NCI-H2081 (cell line): ENCODE results near the gene BCAP31.
"Not testable (repeated sequence)": the region's sequence is repeated elsewhere in the genome, so short reads cannot be mapped to it uniquely, and the experiment has no call there.

Experiments used
- DNase-seq, 2 experiments: peaks; one replicate each; lab custom pipeline; 2025; lab: John Stamatoyannopoulos, UW

Gene BCAP31

DNA sequence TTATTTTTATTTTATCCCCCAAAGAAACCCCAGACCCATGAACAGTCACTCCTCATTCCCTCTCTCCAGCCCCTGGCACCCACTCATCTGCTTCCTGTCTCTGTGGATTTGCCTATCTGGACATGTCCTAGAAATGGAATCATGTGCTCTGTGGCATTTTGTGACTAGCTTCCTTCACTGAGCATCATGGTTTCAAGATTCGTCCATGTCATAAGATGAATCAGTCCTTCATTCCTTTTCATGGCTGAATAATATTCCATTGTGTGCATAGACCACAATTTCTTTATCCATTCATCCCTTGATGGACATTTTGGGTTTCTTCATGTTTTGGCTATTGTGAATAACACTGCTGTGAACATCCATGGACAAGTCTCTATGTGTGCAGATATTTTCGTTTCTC, 10.7 kb upstream of the BCAP31 start:
- DNase-seq, result no peak

DNA sequence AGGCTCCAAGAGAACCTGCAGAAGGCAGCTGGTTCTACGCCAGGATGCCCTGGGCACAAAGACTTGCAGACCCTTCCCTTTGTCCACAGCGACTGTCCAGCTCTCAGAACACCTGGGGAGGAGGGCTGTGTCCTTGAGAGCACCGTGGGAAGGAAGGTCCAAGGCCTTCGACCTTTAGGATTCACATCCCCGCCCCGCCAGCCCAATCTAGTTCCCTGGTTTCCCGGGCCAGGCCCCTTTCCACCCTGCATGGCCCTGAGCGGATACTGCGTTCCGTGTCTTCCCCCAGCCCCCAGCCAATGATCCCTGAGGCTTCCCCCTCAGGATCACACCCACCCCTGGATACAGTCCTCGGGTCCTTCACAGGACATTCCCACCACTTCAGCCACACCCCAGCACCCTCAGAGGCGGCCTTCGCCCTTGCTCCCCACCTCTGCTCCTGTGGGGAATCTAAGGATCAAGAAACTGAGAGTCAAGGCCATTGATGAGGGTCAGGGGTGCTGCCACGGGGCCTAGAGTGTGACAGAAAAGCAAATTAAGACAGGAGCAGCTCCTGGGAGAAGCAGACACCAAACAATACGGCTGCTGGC, 9.6 kb upstream of the BCAP31 start:
- DNase-seq, result no peak

GRCh38 chrX:153732401-153732800, 8.2 kb upstream of the BCAP31 start:
- no peak for DNase-seq

- DNase-seq, result no peak
Measured at GRCh38 chrX:153731845-153732215, 7.6 kb upstream of the BCAP31 start.

DNA sequence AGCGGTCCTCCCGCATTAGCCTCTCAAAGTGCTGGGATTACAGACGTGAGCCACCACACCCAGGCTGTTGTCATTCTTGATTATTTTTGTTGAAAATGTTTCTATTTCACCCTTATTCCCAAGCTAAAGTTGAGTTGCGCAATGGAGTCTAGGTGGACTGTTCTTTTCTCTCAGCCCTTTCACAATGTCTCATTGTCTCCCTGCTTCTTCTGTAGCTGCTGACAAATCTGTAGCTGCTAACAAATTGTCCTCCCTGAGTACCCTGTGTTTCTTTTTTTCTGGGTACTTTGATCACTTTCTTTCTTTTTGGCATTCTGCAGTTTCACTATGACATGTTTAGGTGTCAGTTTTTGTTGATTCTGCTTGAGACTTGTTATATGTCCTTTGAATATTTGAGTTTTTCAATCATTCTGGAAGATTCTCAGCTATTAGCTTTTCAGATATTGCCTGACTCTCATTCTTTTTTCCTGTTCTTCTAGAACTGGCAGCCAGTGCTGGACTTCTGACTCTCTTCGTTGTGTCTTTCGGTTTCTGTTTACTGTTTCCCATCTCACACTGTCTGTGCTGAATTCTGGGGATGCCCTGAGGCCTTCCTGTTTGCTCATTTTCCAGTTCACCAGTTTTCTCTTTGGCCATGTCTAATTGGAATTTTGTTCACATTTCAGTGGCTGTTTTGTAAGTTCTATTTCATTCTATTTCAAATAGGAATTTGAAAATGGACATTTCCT, 7.1 kb upstream of the BCAP31 start:
- no peak for DNase-seq

GRCh38 chrX:153730115-153730514, 5.9 kb upstream of the BCAP31 start:
- not testable (repeated sequence) for DNase-seq

DNA sequence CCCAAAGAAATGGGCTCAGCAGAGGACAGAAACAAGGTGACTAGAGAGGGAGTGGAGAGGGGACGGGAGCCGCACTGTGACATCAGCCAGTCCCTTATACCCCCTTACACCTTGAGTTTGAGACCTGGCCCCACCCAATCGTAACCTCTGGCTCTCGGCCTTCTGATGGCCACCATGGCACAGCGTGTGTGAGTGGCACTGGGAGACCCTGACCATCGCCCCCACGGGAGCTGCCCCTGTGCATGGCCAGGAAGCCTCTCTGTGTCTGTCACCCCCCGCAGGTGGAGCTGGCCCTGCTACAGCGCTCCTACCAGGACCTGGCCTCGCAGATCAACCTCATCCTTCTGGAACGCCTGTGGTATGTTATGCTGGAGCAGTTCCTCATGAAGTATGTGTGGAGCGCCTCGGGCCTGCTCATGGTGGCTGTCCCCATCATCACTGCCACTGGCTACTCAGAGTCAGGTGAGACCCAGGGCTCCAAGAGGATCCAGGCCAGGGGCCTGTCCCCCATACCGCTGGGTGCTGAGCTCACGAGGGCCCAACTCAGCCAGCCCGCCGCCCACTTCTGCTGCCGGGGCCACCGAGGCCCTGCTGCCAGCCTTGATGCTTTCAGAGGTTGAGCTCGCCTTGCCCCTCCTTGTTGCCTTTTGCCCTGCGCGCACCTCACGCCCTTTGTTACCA, 4.9 kb upstream of the BCAP31 start:
- DNase-seq, result no peak

- no peak for DNase-seq
Measured at GRCh38 chrX:153728095-153728494, 3.9 kb upstream of the BCAP31 start.

DNA sequence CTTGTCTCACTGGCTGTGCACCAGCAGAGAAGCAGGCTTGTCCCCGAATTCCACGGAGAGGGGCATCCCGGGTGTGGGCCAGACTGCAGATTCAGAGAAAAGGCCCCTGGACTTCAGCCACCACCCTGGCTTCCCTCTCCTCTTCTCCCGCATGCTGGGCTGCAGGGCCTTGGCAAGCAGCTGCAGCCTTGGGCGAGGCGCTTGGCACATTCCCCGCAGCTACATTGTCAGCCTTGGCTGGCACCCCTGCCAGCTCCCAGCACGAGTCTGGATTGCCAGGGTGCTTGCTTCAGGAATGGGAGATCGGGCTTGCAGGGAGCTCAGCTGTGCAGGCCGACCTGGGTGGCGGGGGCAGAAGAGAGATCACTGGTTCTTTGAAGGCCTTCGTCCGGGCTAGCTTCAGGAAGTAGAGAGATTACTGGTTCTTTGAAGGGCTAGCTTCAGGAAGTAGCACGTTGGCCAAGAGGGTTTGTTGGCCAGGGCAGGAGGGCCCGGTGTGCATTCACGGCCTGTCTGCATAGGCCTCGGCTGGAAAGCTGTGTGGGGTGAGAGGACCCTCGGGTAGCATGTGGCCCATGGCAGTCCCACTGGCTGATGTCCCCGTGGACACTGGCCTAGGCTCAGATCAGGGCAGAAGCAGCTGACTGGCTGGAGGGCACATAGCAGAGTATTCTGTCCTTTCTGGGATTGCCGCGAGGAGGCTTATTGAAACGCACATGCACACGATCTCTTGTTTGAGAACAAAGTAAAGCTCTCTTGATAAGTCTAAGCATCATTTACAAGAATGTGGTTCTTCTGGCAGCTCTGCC, 3.1 kb upstream of the BCAP31 start:
- peak; percentile 10 to 45 for DNase-seq

- no peak for DNase-seq
Measured at GRCh38 chrX:153726286-153727122, 2.3 kb upstream of the BCAP31 start.

DNA sequence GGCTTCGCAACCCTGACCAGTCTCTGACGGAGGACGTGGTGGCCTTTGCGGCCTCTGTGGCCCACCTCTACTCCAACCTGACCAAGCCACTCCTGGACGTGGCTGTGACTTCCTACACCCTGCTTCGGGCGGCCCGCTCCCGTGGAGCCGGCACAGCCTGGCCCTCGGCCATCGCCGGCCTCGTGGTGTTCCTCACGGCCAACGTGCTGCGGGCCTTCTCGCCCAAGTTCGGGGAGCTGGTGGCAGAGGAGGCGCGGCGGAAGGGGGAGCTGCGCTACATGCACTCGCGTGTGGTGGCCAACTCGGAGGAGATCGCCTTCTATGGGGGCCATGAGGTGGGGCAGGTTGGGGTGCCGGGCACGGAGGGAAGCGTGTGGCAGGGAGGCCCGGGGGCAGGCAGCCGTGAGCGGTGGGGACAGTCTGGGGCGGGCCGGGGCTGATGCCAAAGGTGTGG, 1.7 kb upstream of the BCAP31 start:
- DNase-seq, result no peak

- DNase-seq, result no peak
Measured at GRCh38 chrX:153725039-153725831, 1.0 kb upstream of the BCAP31 start.

DNA sequence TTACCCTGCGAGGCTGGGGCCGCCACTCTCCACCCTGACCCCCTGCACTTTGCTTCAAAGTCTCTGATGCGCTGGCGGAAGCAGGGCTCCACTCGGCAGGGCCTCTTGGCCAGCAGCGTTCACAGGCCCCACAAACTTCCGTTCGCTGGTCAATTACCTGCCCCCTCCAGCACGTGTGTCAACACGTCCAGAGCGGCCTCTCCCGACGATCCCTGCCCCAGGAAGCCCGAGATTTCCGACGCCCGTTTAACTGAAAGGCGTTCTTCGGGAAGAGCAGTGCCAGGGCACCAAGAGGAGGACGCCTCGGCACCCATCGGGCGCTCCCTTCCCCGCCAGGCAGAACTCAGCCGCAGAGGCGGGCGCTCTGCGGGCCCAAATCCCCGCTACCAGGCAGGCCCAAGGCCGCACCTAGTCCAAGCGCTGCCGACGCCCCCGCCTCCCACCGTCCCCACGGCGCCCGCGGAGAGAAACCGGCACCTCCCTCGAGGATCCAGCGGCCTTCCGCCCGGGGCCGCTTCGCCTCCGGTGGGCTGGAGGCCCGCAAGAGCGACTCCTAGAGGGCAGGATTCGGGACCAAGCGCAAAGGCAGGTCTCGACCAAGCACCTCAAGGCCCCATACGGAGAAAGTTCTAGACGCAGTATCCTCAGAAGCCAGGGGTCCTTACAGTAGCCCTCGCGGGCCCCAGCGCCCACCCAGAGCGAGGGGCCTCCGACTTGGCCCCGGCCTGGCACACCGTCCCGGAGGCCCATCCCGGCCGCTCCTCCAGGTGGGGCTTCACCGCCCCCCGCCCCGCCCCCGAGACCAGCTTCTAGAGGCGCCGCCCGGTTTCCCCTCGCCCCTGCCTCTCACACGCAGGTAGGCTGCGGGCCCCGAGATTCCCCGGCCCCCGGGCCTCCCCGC, 586 bp downstream of the BCAP31 start:
- DNase-seq, result peak in 1 of 2 experiments; percentile 21

GRCh38 chrX:153722704-153723350, 1.4 kb downstream of the BCAP31 start:
- DNase-seq, result no peak

DNA sequence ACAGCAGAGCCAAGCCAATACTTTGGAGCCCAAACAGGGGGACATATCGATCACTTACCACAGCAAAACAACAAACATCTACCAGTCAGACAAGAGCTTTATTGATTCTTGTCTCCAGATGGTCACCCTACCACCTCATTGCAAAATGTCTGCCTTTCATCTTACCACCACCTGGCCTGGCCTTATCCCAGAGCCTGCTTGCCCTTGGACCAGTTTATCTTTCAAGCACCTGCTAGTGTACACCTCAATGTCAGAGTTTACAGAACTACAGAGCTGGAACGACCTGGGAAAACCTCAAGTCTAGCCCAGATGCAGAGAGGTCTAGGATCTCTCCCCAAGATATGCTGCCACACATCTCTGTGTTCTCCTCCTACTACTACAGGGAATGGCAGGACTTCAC, 4.5 kb downstream of the BCAP31 start:
- no peak for DNase-seq

- DNase-seq, result no peak
Measured at GRCh38 chrX:153719238-153719637, 4.9 kb downstream of the BCAP31 start.

DNA sequence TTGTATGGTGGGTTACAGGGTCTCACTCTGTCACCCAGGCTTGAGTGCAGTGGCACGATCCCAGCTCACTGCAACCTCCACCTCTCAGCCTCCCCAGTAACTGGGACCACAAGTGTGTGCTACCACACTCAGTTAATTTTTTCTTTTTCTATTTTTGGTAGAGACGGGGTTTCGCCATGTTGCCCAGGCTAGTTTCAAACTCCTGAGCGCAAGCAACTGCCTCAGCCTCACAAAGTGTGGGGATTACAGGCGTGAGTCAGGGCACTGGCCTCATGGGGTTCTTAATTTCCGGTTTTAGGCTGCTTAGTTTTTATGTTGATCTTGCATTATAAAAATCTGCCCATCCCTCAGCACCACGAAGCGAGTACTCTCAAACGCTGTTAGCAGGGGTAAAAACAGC, 6.7 kb downstream of the BCAP31 start:
- no peak for DNase-seq

GRCh38 chrX:153714256-153714655, 9.9 kb downstream of the BCAP31 start:
- DNase-seq, result no peak
